Stimulated activated naive B cell treated with anti-CD40 and anti-IgM and Interleukin-4, amounts not matched to agents 10 μg/mL and 1 μg/mL and 100 μg/mL, for 72 hours (primary cell): ENCODE measurements around the gene AFG3L2.
"Not testable (repeated sequence)": the region's sequence is repeated elsewhere in the genome, so short reads cannot be mapped to it uniquely, and the experiment has no call there.

Experiments used
- ATAC-seq, 2 donors: fragments of 150-1000 bp; cut with Tn5 transposase; replicated peaks; 2 replicates each; pipeline ENCODE4 v1.10.0; 2021; ENCODE audit warnings: moderate library complexity in 1 of 2
- DNase-seq: peaks from one replicate; pipeline ENCODE4 v3.0.0; 2021
- H3K27ac Mint-ChIP-seq: one replicate; pipeline ENCODE4 v1.8.0; 2022; ENCODE audit warnings: mild to moderate bottlenecking, mixed read lengths
- H3K27me3 Mint-ChIP-seq, 2 donors: one replicate each; pipeline ENCODE4 v1.8.0; 2022; ENCODE audit warnings: mixed read lengths in 2 of 2
- H3K36me3 Mint-ChIP-seq, 2 donors: one replicate each; pipeline ENCODE4 v1.8.0; 2022; ENCODE audit warnings: mixed read lengths in 2 of 2, mild to moderate bottlenecking in 1 of 2
- H3K4me1 Mint-ChIP-seq, 2 donors: one replicate each; pipeline ENCODE4 v1.8.0; 2022; ENCODE audit warnings: mixed read lengths in 2 of 2, mild to moderate bottlenecking in 1 of 2
- H3K4me3 Mint-ChIP-seq, 2 donors: one replicate each; pipeline ENCODE4 v1.8.0; 2022; ENCODE audit warnings: mild to moderate bottlenecking in 2 of 2, mixed read lengths in 2 of 2, moderate library complexity in 1 of 2
- H3K9me3 Mint-ChIP-seq, 2 donors: one replicate each; pipeline ENCODE4 v1.8.0; 2022; ENCODE audit warnings: mixed read lengths in 2 of 2, mild to moderate bottlenecking in 1 of 2

AFG3L2 gene

DNA sequence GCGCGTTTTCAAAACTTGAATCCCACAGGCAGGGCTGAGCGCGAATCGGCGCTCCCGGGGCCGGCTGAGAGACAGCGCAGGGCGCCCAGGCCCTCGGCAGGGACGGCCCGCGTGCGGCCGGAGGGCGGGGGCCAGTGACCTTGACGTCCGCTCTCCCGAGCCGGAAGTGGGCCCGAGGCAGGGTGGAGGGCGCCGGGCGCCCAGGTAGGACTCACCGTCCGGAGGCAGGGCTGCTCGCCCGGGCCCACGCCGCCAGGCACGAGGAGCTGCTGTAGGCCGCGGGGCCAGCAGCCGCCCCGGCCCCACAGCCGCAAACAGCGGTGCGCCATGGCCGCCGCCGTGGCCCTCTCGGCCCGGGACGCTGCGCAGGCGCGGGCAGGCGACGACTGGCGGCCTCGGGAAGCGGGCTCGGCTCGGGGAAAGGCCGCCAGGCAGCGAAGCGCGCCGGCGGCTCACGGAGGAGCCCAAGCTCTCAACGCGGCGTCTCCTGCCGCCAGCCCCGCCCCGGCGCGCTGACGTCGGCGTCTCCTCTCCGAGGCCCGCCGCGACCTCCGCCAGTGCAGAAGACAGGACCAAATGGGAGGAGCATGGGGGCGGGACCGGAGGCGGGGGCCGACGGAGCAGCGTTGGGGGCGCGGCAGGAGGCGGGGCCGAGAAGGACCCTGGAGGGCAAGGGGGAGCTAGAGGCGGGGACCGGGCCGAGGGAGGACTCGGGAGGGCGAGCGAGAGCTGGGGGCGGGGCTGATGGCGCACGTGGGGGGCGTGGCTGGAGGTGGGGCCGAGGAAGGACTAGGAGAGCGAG lies at the start of gene AFG3L2:
Gene AFG3L2 (minus strand): TSS at position 474 of the 802 bp plus-strand sequence. CDS start 145 bp downstream, at position 329.
- no peaks in the 10 kb centered on the region for H3K9me3 Mint-ChIP-seq
- ATAC-seq: peak; percentile 88 to 90
- H3K27me3 Mint-ChIP-seq: peaks cover 0 to 3% of the 10 kb centered on the region in 2 donors
- H3K36me3 Mint-ChIP-seq: peaks cover 18 to 27% of the 10 kb centered on the region in 2 donors
- H3K27ac Mint-ChIP-seq: peak within 1 kb of the TSS; percentile 96
- peak within 1 kb of the TSS; percentile 91 for H3K4me3 Mint-ChIP-seq
- peaks cover 28 to 48% of the 10 kb centered on the region in 2 donors for H3K4me1 Mint-ChIP-seq
- DNase-seq: peak; percentile 100

DNA sequence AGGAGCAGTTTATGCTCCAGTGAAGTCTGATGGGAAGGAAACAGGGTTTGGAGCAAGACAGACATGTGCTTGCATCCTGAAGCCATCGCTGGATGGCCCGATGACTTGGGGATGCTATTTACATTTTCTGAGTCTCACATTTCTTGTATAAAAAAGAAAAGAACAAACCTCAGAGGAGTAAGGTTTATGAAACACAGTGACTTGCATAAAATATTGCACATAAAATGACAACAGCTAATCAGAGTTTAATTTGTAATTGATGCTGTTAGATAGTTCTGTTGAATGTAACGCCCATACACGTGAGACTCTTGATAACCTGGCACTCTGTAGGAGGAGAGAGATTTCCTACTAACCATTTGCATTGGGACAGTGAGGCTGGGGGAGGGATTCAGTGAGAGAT lies 47.2 kb upstream of the AFG3L2 start:
- Mint-ChIP-seq H3K36me3 (peaks cover 6 to 17% of the 10 kb centered on the region in 2 donors), H3K27ac (no peak overlapping the region), H3K27me3 (peaks cover 6 to 7% of the 10 kb centered on the region in 2 donors), H3K4me1 (peaks cover 12 to 16% of the 10 kb centered on the region in 2 donors), H3K9me3 (no peaks in the 10 kb centered on the region), H3K4me3 (no peak overlapping the region)
- DNase-seq: no peak
- no peak for ATAC-seq

DNA sequence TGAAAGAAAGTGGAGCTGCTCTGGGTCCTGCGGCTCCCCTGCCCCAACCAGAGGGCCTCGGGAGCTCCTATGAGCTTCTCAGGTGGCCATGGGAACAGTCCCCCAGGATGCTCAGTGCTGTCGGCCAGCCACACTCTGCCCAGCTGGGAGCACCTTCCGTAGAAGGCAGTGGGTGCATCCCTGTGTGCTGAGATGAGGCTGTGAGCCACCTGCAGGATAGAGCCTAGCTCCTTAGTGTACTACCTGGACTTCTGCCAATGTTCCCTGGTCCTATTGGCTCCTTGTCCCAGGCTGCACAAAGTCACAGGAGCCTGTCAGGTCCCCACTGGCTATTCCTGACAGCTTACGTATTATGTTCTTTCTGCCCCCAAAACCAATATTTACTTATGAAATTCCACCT lies 46.8 kb upstream of the AFG3L2 start:
- Mint-ChIP-seq H3K4me1 (peaks cover 12 to 16% of the 10 kb centered on the region in 2 donors), H3K27me3 (peaks cover 6 to 7% of the 10 kb centered on the region in 2 donors), H3K27ac (no peak overlapping the region), H3K9me3 (no peaks in the 10 kb centered on the region), H3K36me3 (peaks cover 6 to 17% of the 10 kb centered on the region in 2 donors), H3K4me3 (no peak overlapping the region)
- DNase-seq (no peak), ATAC-seq (no peak)

DNA sequence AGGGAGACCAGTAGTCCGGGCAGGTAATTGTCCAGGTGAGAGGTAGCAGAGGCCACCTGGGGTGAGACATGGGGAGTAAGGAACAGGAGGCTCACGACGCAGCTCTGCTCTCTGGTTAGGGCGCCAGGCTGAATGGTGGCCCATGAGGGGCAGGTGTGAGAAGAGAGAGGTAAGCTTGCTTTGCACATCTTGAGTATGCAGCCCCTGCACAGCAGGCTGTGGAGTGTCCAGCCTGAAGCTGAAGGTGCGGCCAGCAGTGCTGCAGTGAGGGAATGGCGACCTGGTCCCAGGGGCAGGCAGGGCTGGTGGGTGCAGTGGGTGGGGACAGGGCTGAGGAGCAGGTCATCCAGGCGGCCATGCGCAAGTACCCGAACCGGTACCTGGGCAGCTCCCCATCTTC lies 46.4 kb upstream of the AFG3L2 start:
- no peak for DNase-seq
- Mint-ChIP-seq H3K36me3 (peaks cover 6 to 14% of the 10 kb centered on the region in 2 donors), H3K27me3 (peaks cover 6 to 7% of the 10 kb centered on the region in 2 donors), H3K4me1 (peaks cover 12 to 16% of the 10 kb centered on the region in 2 donors), H3K4me3 (no peak overlapping the region), H3K9me3 (no peaks in the 10 kb centered on the region), H3K27ac (no peak overlapping the region)
- ATAC-seq: no peak

DNA sequence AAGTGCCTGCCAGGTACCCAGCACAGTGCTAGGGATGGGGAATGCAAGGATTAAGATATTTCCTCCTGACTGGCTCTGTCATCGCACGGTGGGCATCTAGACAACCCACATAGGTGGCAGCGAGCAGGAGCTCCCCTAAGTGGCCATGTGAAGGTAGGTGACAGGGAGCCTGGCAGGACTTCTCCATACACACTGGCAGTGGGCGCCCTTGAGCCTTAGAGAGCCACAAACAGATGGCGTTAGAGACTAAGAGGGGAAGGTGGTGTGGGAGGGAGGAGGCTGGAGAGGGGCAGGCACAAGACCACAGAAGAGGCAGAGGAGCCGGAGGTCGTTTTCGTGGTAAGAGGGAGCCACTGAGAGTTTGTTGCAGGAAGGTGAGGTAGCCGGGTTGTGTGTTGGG lies 45.9 kb upstream of the AFG3L2 start:
- peaks cover 6 to 7% of the 10 kb centered on the region in 2 donors for H3K27me3 Mint-ChIP-seq
- H3K36me3 Mint-ChIP-seq: peaks cover 6 to 13% of the 10 kb centered on the region in 2 donors
- H3K9me3 Mint-ChIP-seq: no peaks in the 10 kb centered on the region
- DNase-seq (no peak), ATAC-seq (no peak)
- no peak overlapping the region for H3K27ac Mint-ChIP-seq
- peaks cover 12 to 16% of the 10 kb centered on the region in 2 donors for H3K4me1 Mint-ChIP-seq
- H3K4me3 Mint-ChIP-seq: no peak overlapping the region

DNA sequence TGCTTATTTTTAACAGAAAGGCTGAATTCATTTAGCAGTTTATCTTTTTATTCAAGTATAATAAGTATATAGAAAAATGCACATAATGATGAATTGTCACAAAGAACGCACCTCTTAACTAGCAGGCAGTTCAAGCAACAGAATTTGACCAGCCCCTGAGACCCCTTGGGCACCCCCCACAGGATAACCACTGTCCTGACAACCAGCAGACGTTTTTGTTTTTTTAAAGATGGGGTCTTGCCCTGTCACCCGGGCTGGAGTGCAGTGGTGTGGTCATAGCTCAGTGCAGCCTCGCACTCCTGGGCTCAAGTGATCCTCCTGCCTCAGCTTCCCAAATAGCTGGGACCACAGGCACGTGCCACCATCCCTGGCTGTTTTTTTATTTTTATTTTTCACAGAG lies 44.7 kb upstream of the AFG3L2 start:
- H3K4me1 Mint-ChIP-seq: peaks cover 12 to 16% of the 10 kb centered on the region in 2 donors
- no peak for ATAC-seq
- no peak for DNase-seq
- peaks cover 6 to 7% of the 10 kb centered on the region in 2 donors for H3K27me3 Mint-ChIP-seq
- peaks cover 4 to 12% of the 10 kb centered on the region in 2 donors for H3K36me3 Mint-ChIP-seq
- no peak overlapping the region for H3K4me3 Mint-ChIP-seq
- no peak overlapping the region for H3K27ac Mint-ChIP-seq
- H3K9me3 Mint-ChIP-seq: no peaks in the 10 kb centered on the region

DNA sequence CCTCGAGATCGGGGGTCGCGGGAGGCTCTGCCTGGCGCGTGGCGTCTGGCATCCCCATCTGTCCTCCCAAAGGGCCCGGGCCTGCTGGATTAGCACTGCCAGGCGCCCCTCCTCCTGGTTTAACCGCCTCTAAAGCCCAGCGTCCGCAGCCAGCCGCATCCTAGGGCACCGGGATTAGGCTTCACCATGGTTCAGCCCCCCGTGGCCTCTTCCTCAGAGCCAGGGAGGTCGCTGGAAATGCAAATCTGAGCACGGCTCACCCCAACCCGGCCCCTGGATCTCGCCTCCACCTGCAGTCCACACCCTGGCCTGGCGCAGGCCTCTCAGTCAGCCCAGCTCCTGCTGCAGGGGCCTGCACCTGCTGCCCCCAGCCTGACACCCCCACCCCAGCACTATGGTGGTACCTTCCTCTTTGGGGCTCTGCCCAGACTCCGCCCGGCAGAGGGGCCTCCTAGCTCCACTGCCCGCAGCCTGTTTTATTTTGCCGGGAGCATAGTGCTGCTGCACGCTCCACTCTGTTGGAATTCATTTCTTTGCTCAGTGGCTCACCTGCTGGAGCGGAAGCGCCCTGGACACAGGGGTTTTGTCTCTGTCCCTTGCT lies 43.9 kb upstream of the AFG3L2 start:
- peaks cover 6 to 7% of the 10 kb centered on the region in 2 donors for H3K27me3 Mint-ChIP-seq
- peak; percentile 5 for DNase-seq

DNA sequence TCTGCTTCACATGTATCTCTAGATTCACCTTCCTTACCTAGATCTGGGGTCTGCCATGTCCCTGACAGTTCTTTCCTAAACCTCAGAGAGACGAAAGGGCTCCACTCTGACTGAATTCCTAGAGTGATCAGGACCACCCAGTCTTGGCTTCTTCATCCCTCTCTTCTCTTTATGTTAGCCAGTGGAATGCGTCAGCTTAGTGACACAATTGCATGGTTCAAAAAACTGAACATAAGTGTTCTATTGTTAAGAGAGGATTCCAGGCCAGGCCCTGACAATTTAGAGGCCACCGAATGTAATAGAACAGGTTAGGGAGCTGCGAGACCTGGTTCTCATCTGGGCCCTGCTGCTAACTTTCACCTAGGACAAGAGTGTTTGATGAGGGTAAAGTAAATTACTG lies 40.7 kb upstream of the AFG3L2 start:
- Mint-ChIP-seq H3K4me3 (no peak overlapping the region), H3K4me1 (peaks cover 12 to 20% of the 10 kb centered on the region in 2 donors), H3K36me3 (peaks cover 4 to 5% of the 10 kb centered on the region in 2 donors), H3K27ac (no peak overlapping the region), H3K9me3 (no peaks in the 10 kb centered on the region), H3K27me3 (peaks cover 0 to 7% of the 10 kb centered on the region in 2 donors)
- DNase-seq: no peak
- ATAC-seq: no peak

More for the DNA sequence above, 43.9 kb upstream of the AFG3L2 start:
- no peaks in the 10 kb centered on the region for H3K9me3 Mint-ChIP-seq
- H3K27ac Mint-ChIP-seq: peak overlapping the region; percentile 49
- H3K4me1 Mint-ChIP-seq: peaks cover 12 to 16% of the 10 kb centered on the region in 2 donors
- peak overlapping the region; percentile 76 to 80 for H3K4me3 Mint-ChIP-seq
- peak; percentile 18 to 28 for ATAC-seq
- peaks cover 3 to 10% of the 10 kb centered on the region in 2 donors for H3K36me3 Mint-ChIP-seq

DNA sequence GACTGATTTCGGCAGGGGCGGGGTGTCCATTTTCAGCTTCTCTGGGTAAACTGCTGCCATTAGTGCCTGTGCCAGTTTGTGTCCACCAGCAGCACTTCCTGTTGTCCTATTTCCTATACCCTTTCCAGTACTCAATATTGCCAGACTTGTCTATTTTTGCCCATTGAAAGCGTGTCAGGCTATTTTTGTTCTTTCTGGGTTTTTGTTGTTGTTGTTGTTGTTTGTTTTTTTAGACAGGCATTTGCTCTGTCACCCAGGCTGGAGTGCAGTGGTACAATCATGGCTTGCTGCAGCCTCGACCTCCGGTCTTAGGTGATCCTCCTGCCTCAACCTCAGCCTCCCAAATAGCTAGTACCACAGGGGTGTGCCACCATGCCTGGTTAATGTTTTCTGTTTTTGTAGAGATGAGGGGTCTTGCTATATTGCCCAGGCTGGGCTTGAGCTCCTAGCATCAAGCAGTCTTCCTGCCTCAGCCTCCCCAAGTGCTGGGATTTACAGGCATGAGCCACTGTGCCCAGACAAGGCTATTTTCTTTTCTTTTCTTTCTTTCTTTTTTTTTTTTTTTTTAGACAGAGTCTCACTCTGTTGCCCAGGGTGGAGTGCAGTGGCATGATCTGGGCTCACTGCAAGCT lies 39.2 kb upstream of the AFG3L2 start:
- Mint-ChIP-seq H3K4me1 (peaks cover 11 to 18% of the 10 kb centered on the region in 2 donors), H3K36me3 (peaks cover 2 to 5% of the 10 kb centered on the region in 2 donors), H3K4me3 (no peak overlapping the region), H3K27me3 (peaks cover 0 to 4% of the 10 kb centered on the region in 2 donors), H3K27ac (no peak overlapping the region), H3K9me3 (no peaks in the 10 kb centered on the region)
- ATAC-seq (no peak), DNase-seq (no peak)

DNA sequence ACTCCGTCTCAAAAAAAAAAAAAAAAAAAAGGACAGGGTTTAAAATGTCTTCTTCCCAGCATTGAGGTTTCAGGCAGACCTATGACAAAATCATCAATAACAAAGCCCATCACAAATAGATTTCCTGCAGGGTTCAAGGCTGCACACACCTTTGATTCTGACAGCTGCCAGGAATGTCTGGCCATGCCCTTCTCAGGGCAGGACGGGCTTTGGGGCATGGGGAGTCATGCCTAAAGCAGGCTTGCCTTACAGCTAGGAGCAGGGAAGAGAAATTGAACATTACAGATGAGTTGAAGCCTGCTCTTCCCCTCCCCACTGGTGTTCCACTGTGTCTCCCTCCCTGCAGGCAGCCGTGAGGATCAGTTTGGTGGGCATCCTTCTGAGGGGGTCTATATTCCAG lies 34.4 kb upstream of the AFG3L2 start:
- H3K36me3 Mint-ChIP-seq: peaks cover 0 to 3% of the 10 kb centered on the region in 2 donors
- H3K4me3 Mint-ChIP-seq: no peak overlapping the region
- DNase-seq (no peak), ATAC-seq (no peak)
- H3K27me3 Mint-ChIP-seq: no peaks in the 10 kb centered on the region
- no peaks in the 10 kb centered on the region for H3K9me3 Mint-ChIP-seq
- H3K27ac Mint-ChIP-seq: no peak overlapping the region
- peaks cover 10 to 18% of the 10 kb centered on the region in 2 donors for H3K4me1 Mint-ChIP-seq

DNA sequence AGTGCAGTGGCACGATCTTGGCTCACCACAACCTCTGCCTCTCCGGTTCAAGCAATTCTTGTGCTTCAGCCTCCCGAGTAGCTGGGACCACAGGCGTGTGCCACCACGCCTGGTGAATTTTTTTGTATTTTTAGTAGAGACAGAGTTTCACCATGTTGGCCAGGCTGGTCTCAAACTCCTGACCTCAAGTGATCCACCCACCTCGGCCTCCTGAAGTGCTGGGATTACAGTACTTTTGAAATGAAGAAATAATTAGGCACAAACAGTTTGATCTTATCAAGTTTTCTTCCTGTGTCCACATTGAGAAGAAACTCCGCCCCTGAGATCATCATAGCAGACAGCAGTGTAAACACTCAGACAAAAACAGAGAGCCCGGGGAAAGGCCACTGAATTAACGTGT lies 33.7 kb upstream of the AFG3L2 start:
- not testable (repeated sequence) for H3K36me3 Mint-ChIP-seq, H3K27ac Mint-ChIP-seq, H3K9me3 Mint-ChIP-seq, H3K4me3 Mint-ChIP-seq, H3K27me3 Mint-ChIP-seq, ATAC-seq, DNase-seq
- H3K4me1 Mint-ChIP-seq: peaks cover 11 to 22% of the 10 kb centered on the region in 2 donors

DNA sequence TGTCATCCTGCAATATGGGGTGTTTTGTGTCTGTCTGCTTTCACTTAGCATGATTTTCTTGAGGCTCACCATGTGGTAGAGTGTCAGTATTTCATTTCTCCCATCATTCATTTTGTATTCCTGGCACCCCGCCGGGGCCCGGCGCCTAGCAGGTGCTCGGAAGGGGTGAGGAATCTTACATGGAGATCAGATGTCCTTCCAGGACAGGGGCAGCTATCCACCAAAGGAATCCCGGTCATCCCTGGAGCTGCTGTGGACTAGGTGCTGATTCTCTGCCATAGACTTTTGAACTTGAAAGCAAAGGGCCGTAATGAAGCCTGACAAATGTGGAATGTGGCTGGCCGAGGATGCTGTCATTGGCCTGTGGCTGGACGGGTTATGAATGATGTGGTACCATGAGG lies 33.1 kb upstream of the AFG3L2 start:
- peaks cover 5 to 11% of the 10 kb centered on the region in 2 donors for H3K27me3 Mint-ChIP-seq
- DNase-seq (no peak), ATAC-seq (no peak)
- peaks cover 0 to 3% of the 10 kb centered on the region in 2 donors for H3K36me3 Mint-ChIP-seq
- peaks cover 9 to 20% of the 10 kb centered on the region in 2 donors for H3K4me1 Mint-ChIP-seq
- no peaks in the 10 kb centered on the region for H3K9me3 Mint-ChIP-seq
- no peak overlapping the region for H3K4me3 Mint-ChIP-seq
- no peak overlapping the region for H3K27ac Mint-ChIP-seq

DNA sequence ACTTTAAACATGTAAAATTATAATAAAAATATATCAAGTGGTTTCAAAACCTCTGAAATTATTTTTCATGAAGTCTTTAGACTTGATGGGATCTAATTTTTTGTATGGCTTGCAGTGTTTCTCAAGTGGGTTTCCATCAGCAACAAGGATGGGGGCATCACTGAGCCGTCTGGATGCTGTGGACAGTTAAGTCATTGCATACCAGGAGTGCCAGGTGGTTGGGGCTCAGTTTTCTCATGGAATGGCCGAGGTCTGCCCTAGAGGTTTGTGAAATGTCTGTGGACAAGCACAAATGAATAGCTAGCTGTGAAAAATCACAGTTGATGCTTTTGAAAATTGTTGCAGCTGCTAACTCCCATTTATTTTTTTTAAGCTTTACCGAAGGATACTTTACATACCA lies 32.4 kb upstream of the AFG3L2 start:
- peaks cover 10 to 14% of the 10 kb centered on the region in 2 donors for H3K27me3 Mint-ChIP-seq

DNA sequence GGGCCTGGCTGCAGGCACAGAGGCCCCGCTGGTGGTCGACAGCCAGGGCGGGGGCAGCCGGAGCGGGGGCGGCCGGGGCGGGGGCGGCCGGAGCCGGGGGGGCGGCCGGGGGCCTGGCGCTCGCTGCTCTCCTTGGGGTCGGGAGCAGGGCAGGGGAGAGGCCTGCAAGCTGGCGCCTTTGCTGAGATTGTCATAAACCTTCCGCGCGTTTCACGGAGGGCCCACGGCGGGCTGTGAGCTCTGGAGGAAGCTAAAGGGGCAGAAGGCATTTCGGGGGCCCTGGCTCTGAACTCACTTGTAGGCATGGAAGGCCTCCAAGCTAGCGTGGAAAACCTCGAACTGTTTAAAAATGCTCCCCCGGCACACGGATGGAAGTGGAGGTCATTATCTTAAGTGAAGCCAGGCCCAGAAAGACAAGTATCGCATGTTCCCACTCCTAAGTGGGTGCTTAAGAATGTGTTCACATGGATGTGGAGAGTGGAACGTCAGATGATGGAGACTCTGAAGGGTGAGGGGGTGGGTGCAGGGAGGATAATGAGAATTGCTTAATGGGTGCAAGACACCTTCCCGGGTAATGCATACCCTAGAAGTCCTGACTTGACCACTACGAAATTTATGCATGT lies 31.3 kb upstream of the AFG3L2 start:
- Mint-ChIP-seq H3K27ac (peak overlapping the region; percentile 83), H3K9me3 (no peaks in the 10 kb centered on the region), H3K27me3 (peaks cover 17 to 21% of the 10 kb centered on the region in 2 donors), H3K36me3 (peaks cover 0 to 2% of the 10 kb centered on the region in 2 donors), H3K4me1 (peaks cover 13 to 26% of the 10 kb centered on the region in 2 donors), H3K4me3 (peak overlapping the region; percentile 80 to 87)
- DNase-seq (peak; percentile 10), ATAC-seq (peak; percentile 18 to 28)

More for the DNA sequence above, 32.4 kb upstream of the AFG3L2 start:
- H3K36me3 Mint-ChIP-seq: peaks cover 0 to 3% of the 10 kb centered on the region in 2 donors
- no peak for DNase-seq
- H3K4me3 Mint-ChIP-seq: no peak overlapping the region
- H3K27ac Mint-ChIP-seq: no peak overlapping the region
- H3K9me3 Mint-ChIP-seq: no peaks in the 10 kb centered on the region
- H3K4me1 Mint-ChIP-seq: peaks cover 9 to 20% of the 10 kb centered on the region in 2 donors
- no peak for ATAC-seq
